ENCODE measurements around the gene VPS8. TPM values are rescaled to one million over a fixed set of nuclear protein-coding genes. Genes with fewer than 3 reads are reported as not detected.
"Not testable (repeated sequence)": the region's sequence is repeated elsewhere in the genome, so short reads cannot be mapped to it uniquely, and the experiment has no call there.

Gene VPS8
- total RNA-seq, 6 experiments from 2014 or later, result 26.8 to 34.8 (median 33.0) TPM

GRCh38 chr3:184949251-184949965, 137.4 kb downstream of the VPS8 start:
- Mint-ChIP-seq H3K27ac (no peak overlapping the region), H3K4me1 (ENCODE audit: low read depth) (no peaks in the 10 kb centered on the region; the same call in 1 of the 2 replicates), H3K9me3 (no peaks in the 10 kb centered on the region), H3K4me3 (no peak overlapping the region), H3K27me3 (ENCODE audit: insufficient read depth) (no peaks in the 10 kb centered on the region; the same call in 1 of the 2 replicates), H3K36me3 (ENCODE audit: low read depth) (no peaks in the 10 kb centered on the region)
- TF ChIP-seq CTCF (IDR thresholded peaks at IDR 0.05), result no peak
- DNase-seq, result no peak

DNA sequence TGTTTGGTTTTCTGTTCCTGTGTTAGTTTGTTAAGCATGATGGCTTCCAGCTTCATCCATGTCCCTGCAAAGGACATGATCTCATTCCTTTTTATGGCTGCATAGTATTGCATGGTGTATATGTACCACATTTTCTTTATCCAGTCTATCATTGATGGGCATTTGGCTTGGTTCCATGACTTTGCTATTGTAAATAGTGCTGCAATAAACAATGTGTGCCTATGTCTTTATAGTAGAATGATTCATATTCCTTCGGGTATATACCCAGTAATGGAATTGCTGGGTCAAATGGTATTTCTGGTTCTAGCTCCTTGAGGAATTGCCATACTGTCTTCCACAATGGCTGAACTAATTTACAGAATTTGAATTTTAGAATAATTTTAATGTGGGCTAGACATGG, 138.8 kb downstream of the VPS8 start:
- not testable (repeated sequence) for H3K36me3 Mint-ChIP-seq (ENCODE audit: low read depth); DNase-seq; H3K9me3 Mint-ChIP-seq; H3K4me3 Mint-ChIP-seq; H3K27me3 Mint-ChIP-seq (ENCODE audit: insufficient read depth); H3K27ac Mint-ChIP-seq; H3K4me1 Mint-ChIP-seq (ENCODE audit: low read depth)

DNA sequence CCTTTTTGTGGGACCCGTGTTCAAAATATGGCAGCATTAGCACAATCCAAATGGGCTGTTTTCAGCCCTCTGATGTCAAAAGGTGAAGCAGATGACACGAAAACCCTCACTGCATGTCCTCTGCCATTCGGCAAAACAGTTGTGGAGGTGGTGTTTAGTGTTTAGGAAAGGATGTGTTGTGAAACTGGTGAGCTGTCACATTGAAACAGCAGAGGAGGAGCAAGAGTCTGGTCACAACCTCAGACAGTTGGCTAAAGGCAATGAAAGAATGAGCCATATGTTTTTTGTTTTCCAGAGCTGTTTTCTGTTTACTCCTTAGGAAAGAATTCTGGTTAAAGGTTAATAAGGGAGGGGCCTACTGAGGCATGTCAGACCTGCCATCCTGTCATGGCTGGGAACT, 140.7 kb downstream of the VPS8 start:
- Mint-ChIP-seq H3K9me3 (no peaks in the 10 kb centered on the region), H3K4me3 (no peak overlapping the region), H3K27me3 (ENCODE audit: insufficient read depth) (no peaks in the 10 kb centered on the region; the same call in 1 of the 2 replicates), H3K36me3 (ENCODE audit: low read depth) (no peaks in the 10 kb centered on the region), H3K27ac (no peak overlapping the region), H3K4me1 (ENCODE audit: low read depth) (no peaks in the 10 kb centered on the region; the same call in 1 of the 2 replicates)
- DNase-seq, result no peak
- no peak for TF ChIP-seq CTCF (IDR thresholded peaks at IDR 0.05)

DNA sequence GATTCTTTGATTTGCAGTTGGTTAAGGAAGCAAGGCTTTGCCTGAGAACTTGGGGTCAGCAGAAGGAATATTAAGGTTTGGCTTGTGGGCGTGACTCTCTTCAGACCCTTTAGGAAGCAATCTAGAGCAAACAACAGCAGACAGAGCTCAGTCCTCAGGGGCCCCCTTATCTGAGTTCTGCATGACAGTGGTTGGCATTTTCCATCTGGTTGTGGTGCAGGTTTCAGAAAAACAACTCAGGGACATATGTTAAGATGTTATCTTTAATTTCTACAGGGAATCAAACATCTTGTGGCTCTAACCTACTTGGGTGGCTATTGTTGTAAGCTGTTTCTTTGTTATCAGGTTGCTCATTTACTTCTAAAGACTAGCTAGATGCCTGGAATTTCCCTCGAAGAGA, 141.4 kb downstream of the VPS8 start:
- Mint-ChIP-seq H3K27ac (no peak overlapping the region), H3K4me1 (ENCODE audit: low read depth) (no peaks in the 10 kb centered on the region; the same call in 1 of the 2 replicates), H3K36me3 (ENCODE audit: low read depth) (no peaks in the 10 kb centered on the region), H3K4me3 (no peak overlapping the region), H3K27me3 (ENCODE audit: insufficient read depth) (no peaks in the 10 kb centered on the region; the same call in 1 of the 2 replicates), H3K9me3 (no peaks in the 10 kb centered on the region)
- no peak for DNase-seq
- TF ChIP-seq CTCF (IDR thresholded peaks at IDR 0.05), result no peak

DNA sequence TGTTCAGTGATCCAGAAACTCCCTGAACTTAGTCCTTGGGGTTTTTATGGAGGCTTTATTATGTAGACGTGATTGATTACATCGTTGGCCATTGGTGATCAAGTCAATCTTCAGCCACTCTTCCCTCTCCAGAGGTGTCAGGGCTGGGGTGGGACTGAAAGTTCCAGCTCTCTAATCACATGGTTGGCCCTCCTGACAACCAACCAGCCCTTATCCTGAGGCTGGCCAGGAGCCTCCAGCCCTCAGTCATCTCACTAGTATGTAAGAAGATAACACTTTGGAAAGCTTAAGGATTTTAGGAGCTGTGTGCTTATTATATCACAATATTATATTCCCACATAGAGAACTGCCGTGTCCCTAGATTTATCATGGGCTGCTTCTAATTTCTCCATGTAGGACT, 142.3 kb downstream of the VPS8 start:
- Mint-ChIP-seq H3K9me3 (no peaks in the 10 kb centered on the region), H3K4me3 (no peak overlapping the region), H3K27ac (no peak overlapping the region), H3K27me3 (ENCODE audit: insufficient read depth) (no peaks in the 10 kb centered on the region), H3K4me1 (ENCODE audit: low read depth) (no peaks in the 10 kb centered on the region; the same call in 1 of the 2 replicates), H3K36me3 (ENCODE audit: low read depth) (no peaks in the 10 kb centered on the region)
- no peak for TF ChIP-seq CTCF (IDR thresholded peaks at IDR 0.05)
- DNase-seq, result no peak

- not testable (repeated sequence) for DNase-seq; H3K9me3 Mint-ChIP-seq; H3K36me3 Mint-ChIP-seq (ENCODE audit: low read depth); H3K27ac Mint-ChIP-seq; H3K4me3 Mint-ChIP-seq; H3K4me1 Mint-ChIP-seq (ENCODE audit: low read depth); H3K27me3 Mint-ChIP-seq (ENCODE audit: insufficient read depth)
These were observed 142.9 kb downstream of the VPS8 start for GRCh38 chr3:184954851-184955250.
